ENCODE measurements around the gene EZR.

DNA sequence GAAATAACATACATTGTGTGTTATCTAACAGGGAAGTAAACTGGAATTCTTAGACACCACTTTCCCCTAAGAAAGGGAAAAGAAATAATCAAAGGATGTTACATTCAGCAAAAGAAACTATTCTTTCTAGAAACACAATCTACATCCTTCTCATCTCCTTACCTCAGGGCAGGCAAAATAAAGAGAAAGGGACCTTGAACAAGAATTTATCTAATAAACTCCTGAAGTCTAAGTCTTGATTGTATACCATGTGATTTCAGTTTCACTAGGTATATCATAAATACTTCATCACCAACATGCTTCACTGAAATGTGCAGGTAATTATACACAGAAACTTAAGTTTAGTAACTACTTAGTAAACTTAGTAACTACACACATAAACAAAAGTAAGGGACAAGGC is 15.0 kb downstream of the EZR start:
- TF ChIP-seq ZBTB7A (CRISPR knock-in tag; IDR thresholded peaks at IDR 0.05) (no peak), AGO1 (IDR thresholded peaks at IDR 0.05; ENCODE audit: low read depth, low read length, poor library complexity, severe bottlenecking) (no peak), NFYB (CRISPR knock-in tag; IDR thresholded peaks at IDR 0.05) (no peak), EZH2 (conservative IDR thresholded peaks at IDR 0.05; ENCODE audit: low read depth, low read length) (no peak)
- TF ChIP-seq, protein P1, sequence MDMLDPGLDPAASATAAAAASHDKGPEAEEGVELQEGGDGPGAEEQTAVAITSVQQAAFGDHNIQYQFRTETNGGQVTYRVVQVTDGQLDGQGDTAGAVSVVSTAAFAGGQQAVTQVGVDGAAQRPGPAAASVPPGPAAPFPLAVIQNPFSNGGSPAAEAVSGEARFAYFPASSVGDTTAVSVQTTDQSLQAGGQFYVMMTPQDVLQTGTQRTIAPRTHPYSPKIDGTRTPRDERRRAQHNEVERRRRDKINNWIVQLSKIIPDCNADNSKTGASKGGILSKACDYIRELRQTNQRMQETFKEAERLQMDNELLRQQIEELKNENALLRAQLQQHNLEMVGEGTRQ (IDR thresholded peaks at IDR 0.05; ENCODE audit: low read depth, low read length), result no peak
- TF ChIP-seq, protein P1 (CRISPR knock-in tag; IDR thresholded peaks at IDR 0.05; ENCODE audit: borderline replicate concordance), result no peak
